HepG2 (cell line): ENCODE results near the gene GRB7. TPM values are rescaled to one million over a fixed set of nuclear protein-coding genes. Genes with fewer than 3 reads are reported as not detected.

Experiments
- CENPX ChIP-seq: sonication (generic); formaldehyde crosslinking; IDR thresholded peaks from 2 replicates; pipeline ENCODE4 v1.9.0; 2021; ENCODE audit warnings: mild to moderate bottlenecking, missing genetic modification reagents, moderate library complexity
- GATAD1 ChIP-seq: IDR thresholded peaks from 2 replicates; pipeline ENCODE4 v1.6.1; 2016; ENCODE audit warnings: missing genetic modification reagents, missing compliant biosample characterization
- IKZF4 ChIP-seq: sonication (generic); formaldehyde crosslinking; IDR thresholded peaks from 2 replicates; pipeline ENCODE4 v1.5.1; 2020; ENCODE audit warnings: borderline replicate concordance, mild to moderate bottlenecking, low read depth, missing genetic modification reagents; ENCODE audit errors: not compliant biosample characterization
- KDM4B ChIP-seq: sonication (generic); formaldehyde crosslinking; IDR thresholded peaks from 2 replicates; pipeline ENCODE4 v1.4.0; 2020; ENCODE audit warnings: missing genetic modification reagents
- MAZ ChIP-seq, 2 experiments: sonication (generic) in 1 of 2; formaldehyde crosslinking in 1 of 2; IDR thresholded peaks; 2 replicates each; pipeline versions ENCODE4 v1.5.0 to v1.6.1; 2012 to 2020; ENCODE audit warnings: low read depth in 2 of 2, mild to moderate bottlenecking in 2 of 2, borderline replicate concordance in 1 of 2, improper control_type of control experiment in 1 of 2, low read length in 1 of 2, missing genetic modification reagents in 1 of 2, moderate library complexity in 1 of 2
- NFIB ChIP-seq: sonication (generic); formaldehyde crosslinking; IDR thresholded peaks from 2 replicates; pipeline ENCODE4 v1.9.0; 2021; ENCODE audit warnings: missing genetic modification reagents, mild to moderate bottlenecking, borderline replicate concordance
- POLR2AphosphoS2 ChIP-seq: IDR thresholded peaks from 2 replicates; pipeline ENCODE4 v1.6.1; 2011; ENCODE audit warnings: low read depth, low read length, improper control_type of control experiment
- SALL2 ChIP-seq: sonication (generic); formaldehyde crosslinking; IDR thresholded peaks from 2 replicates; pipeline ENCODE4 v1.8.1; 2023; ENCODE audit warnings: mild to moderate bottlenecking, missing genetic modification reagents, inconsistent platforms
- SCMH1 ChIP-seq: sonication (generic); formaldehyde crosslinking; IDR thresholded peaks from 2 replicates; pipeline ENCODE4 v1.9.0; 2021; ENCODE audit warnings: missing genetic modification reagents, mild to moderate bottlenecking, borderline replicate concordance
- STAT5B ChIP-seq: sonication (generic); formaldehyde crosslinking; IDR thresholded peaks from 2 replicates; pipeline ENCODE4 v1.4.0; 2020; ENCODE audit warnings: missing genetic modification reagents
- ZBTB7A ChIP-seq: sonication (generic); formaldehyde crosslinking; IDR thresholded peaks from 2 replicates; pipeline ENCODE4 v1.8.0; 2022; ENCODE audit warnings: mild to moderate bottlenecking, missing genetic modification reagents
- ZNF10 ChIP-seq: sonication (generic); formaldehyde crosslinking; IDR thresholded peaks from 2 replicates; pipeline ENCODE4 v1.4.0; 2020; ENCODE audit warnings: mild to moderate bottlenecking, low read depth, missing genetic modification reagents, borderline replicate concordance
- ZNF3 ChIP-seq: IDR thresholded peaks from 2 replicates; pipeline ENCODE4 v1.7.0; 2017; ENCODE audit warnings: inconsistent platforms
- ZNF496 ChIP-seq: sonication (generic); formaldehyde crosslinking; IDR thresholded peaks from 2 replicates; pipeline ENCODE4 v1.8.1; 2023; ENCODE audit warnings: mild to moderate bottlenecking, moderate library complexity, missing genetic modification reagents; ENCODE audit not compliant: insufficient replicate concordance
- ZNF619 ChIP-seq: sonication (generic); formaldehyde crosslinking; IDR thresholded peaks from 2 replicates; pipeline ENCODE4 v1.4.0; 2020; ENCODE audit warnings: mild to moderate bottlenecking, missing genetic modification reagents
- ZNF788 ChIP-seq: sonication (generic); formaldehyde crosslinking; IDR thresholded peaks from 2 replicates; pipeline ENCODE4 v1.5.0; 2020; ENCODE audit warnings: mild to moderate bottlenecking, missing genetic modification reagents, borderline replicate concordance
- polyA plus RNA-seq, 8 experiments: library from polyadenylated mRNA; depleted of rRNA in 3 of 8; stranded (reverse) in 7 of 8; unstranded in 1 of 8; fragments of >200 nt; fragmentation: Illumina TruSeq in 4 of 8; extraction: Trizol in 4 of 8; gene quantifications; 2 replicates each; pipeline versions ENCODE4 v1.2.1 to v1.2.3, GENCODE V29; 2011 to 2016; ENCODE audit warnings: low read depth in 4 of 8, missing spikeins in 1 of 8, mixed read lengths in 1 of 8; ENCODE audit not compliant: insufficient read depth in 1 of 8
- total RNA-seq, 5 experiments: library from RNA; depleted of rRNA; stranded (reverse); fragments of >200 nt; fragmentation: Illumina TruSeq; extraction: Trizol; gene quantifications; 2 replicates each; pipeline ENCODE4 v1.2.3, GENCODE V29; 2016; ENCODE audit warnings: low read depth in 1 of 5
- TF ChIP-seq, protein P1 (sequence below): sonication (generic); formaldehyde crosslinking; IDR thresholded peaks from 2 replicates; pipeline ENCODE4 v1.5.0; 2020; ENCODE audit warnings: mild to moderate bottlenecking, missing genetic modification reagents, borderline replicate concordance
- TF ChIP-seq, protein P2 (sequence below): sonication (generic); formaldehyde crosslinking; IDR thresholded peaks from 2 replicates; pipeline ENCODE4 v1.5.0; 2020; ENCODE audit warnings: missing genetic modification reagents
- TF ChIP-seq, protein P3 (sequence below): sonication (generic); formaldehyde crosslinking; IDR thresholded peaks from 2 replicates; pipeline ENCODE4 v1.5.0; 2020; ENCODE audit warnings: mild to moderate bottlenecking, missing genetic modification reagents
- TF ChIP-seq, protein P4 (sequence below): sonication (generic); formaldehyde crosslinking; IDR thresholded peaks from 2 replicates; pipeline ENCODE4 v1.8.0; 2022; ENCODE audit warnings: mild to moderate bottlenecking, missing genetic modification reagents, borderline replicate concordance

GRB7 gene
- total and polyA plus RNA-seq, 2 of the 13 experiments (the other 11 are each of a cell fraction or from before 2014, with no cell fraction given) = 60.2 to 77.7 TPM

DNA sequence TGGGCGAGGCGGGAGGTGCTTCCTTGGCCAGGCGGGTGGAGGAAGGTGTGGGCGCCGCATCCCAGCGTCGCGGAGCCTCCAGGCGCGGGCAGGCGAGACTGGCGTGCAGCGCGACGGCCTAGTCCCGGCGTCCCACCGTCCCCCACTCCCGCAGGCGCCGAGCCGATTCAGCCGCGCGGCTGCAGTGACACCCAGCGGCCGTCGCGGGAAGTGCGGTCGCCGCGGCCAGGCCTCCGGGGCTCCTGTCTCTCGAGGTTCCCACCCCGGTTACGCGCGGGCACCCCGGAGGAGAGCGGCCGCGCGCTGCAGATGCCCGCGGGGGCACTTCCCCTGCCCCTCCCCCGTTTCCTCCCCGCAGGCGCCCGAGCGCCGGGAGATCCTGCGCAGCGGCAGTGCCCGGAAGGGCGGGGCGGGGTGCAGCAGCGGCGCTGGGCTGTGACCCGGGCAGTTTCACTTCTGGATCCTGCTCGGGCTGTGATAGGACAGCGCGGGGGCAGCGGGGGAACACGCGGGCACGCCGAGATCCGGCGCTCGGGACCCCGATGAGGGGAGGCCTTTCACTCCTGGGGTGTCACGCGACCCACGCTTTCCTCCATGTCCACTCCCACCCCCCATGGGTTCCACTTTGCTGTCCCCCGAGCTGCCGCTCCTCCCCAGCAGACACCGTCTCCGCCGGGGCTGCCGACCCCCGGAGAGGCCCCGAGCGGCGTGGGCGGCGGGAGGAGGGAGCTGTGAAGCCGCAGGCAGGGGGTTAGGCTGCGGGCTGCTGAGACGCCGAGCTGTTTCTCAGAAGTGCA lies 16.6 kb downstream of the GRB7 start (continued):
- TF ChIP-seq, protein P1, sequence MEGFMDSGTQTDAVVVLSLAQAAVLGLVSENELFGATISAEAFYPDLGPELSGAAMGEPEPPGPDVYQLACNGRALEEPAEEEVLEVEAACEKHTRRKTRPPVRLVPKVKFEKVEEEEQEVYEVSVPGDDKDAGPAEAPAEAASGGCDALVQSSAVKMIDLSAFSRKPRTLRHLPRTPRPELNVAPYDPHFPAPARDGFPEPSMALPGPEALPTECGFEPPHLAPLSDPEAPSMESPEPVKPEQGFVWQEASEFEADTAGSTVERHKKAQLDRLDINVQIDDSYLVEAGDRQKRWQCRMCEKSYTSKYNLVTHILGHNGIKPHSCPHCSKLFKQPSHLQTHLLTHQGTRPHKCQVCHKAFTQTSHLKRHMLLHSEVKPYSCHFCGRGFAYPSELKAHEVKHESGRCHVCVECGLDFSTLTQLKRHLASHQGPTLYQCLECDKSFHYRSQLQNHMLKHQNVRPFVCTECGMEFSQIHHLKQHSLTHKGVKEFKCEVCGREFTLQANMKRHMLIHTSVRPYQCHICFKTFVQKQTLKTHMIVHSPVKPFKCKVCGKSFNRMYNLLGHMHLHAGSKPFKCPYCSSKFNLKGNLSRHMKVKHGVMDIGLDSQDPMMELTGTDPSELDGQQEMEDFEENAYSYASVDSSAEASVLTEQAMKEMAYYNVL (CRISPR knock-in tag) = no peak
- TF ChIP-seq, protein P2, sequence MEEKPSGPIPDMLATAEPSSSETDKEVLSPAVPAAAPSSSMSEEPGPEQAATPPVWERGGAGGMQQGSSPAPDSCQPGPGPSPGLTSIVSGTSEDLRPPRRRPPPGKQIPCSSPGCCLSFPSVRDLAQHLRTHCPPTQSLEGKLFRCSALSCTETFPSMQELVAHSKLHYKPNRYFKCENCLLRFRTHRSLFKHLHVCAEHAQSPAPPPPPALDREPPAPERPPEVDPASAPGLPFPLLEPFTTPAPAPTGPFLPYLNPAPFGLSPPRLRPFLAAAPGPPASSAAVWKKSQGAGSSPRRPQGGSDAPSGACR = peak; percentile 87; the same call in 1 of the 2 replicates
- TF ChIP-seq GATAD1 (CRISPR knock-in tag) (peak; percentile 84), ZBTB7A (CRISPR knock-in tag) (peak; percentile 80), MAZ (IDR thresholded peaks at IDR 0.05; ENCODE audit: borderline replicate concordance, low read depth, low read length) (peak; percentile 75; the same call in 1 of the 2 replicates), MAZ (CRISPR knock-in tag; IDR thresholded peaks at IDR 0.05; ENCODE audit: low read depth) (peak; percentile 99), ZNF496 (CRISPR knock-in tag) (no peak), ZNF619 (CRISPR knock-in tag) (peak; percentile 84; the same call in 1 of the 2 replicates), STAT5B (0 out of 2 replicates have a peak, but pooled peaks have one; percentile 27), KDM4B (CRISPR knock-in tag) (peak; percentile 59; the same call in 1 of the 2 replicates), POLR2AphosphoS2 (no peak), SALL2 (CRISPR knock-in tag) (peak; percentile 95), ZNF10 (CRISPR knock-in tag) (no peak), IKZF4 (no peak), SCMH1 (CRISPR knock-in tag) (no peak), NFIB (CRISPR knock-in tag) (no peak), ZNF788 (peak; percentile 78; the same call in 1 of the 2 replicates), CENPX (no peak), ZNF3 (no peak)
- TF ChIP-seq, protein P3, sequence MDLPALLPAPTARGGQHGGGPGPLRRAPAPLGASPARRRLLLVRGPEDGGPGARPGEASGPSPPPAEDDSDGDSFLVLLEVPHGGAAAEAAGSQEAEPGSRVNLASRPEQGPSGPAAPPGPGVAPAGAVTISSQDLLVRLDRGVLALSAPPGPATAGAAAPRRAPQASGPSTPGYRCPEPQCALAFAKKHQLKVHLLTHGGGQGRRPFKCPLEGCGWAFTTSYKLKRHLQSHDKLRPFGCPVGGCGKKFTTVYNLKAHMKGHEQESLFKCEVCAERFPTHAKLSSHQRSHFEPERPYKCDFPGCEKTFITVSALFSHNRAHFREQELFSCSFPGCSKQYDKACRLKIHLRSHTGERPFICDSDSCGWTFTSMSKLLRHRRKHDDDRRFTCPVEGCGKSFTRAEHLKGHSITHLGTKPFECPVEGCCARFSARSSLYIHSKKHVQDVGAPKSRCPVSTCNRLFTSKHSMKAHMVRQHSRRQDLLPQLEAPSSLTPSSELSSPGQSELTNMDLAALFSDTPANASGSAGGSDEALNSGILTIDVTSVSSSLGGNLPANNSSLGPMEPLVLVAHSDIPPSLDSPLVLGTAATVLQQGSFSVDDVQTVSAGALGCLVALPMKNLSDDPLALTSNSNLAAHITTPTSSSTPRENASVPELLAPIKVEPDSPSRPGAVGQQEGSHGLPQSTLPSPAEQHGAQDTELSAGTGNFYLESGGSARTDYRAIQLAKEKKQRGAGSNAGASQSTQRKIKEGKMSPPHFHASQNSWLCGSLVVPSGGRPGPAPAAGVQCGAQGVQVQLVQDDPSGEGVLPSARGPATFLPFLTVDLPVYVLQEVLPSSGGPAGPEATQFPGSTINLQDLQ (CRISPR knock-in tag) = peak; percentile 82
- TF ChIP-seq, protein P4, sequence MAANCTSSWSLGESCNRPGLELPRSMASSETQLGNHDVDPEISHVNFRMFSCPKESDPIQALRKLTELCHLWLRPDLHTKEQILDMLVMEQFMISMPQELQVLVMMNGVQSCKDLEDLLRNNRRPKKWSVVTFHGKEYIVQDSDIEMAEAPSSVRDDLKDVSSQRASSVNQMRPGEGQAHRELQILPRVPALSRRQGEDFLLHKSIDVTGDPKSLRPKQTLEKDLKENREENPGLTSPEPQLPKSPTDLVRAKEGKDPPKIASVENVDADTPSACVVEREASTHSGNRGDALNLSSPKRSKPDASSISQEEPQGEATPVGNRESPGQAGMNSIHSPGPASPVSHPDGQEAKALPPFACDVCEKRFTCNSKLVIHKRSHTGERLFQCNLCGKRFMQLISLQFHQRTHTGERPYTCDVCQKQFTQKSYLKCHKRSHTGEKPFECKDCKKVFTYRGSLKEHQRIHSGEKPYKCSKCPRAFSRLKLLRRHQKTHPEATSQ (CRISPR knock-in tag) = peak; percentile 38; the same call in 1 of the 2 replicates
